Calu3 (cell line): ENCODE data around the gene MYEOV. TPM values are rescaled to one million over a fixed set of nuclear protein-coding genes. Genes with fewer than 3 reads are reported as not detected.
A peak's percentile ranks its signal among the peaks of the same experiment; 100 is the strongest.

Experiments
- BruUV-seq: library from RNA; stranded (reverse); fragments of 400-500 nt; replicated peaks from 2 replicates; lab custom pipeline; 2021; lab: Mats Ljungman, UMichigan
- CTCF ChIA-PET: fragments of 300-600 bp; sonication (Branson Sonifier 250); formaldehyde crosslinking; loops from one replicate; lab custom pipeline; 2022; ENCODE audit warnings: antibody characterized with exemption; lab: Charles Lee
- DNase-seq: peaks from one replicate; pipeline ENCODE4 v3.0.0; 2022
- H3K27ac Mint-ChIP-seq: one replicate; pipeline ENCODE4 v1.8.0; 2022; ENCODE audit warnings: mixed read lengths; ENCODE audit not compliant: unreplicated experiment
- H3K27me3 Mint-ChIP-seq: one replicate; pipeline ENCODE4 v1.8.0; 2022; ENCODE audit warnings: mixed read lengths; ENCODE audit not compliant: unreplicated experiment
- H3K36me3 Mint-ChIP-seq: one replicate; pipeline ENCODE4 v1.8.0; 2022; ENCODE audit warnings: mild to moderate bottlenecking, moderate library complexity, mixed read lengths; ENCODE audit not compliant: insufficient read depth, unreplicated experiment
- H3K4me1 Mint-ChIP-seq: one replicate; pipeline ENCODE4 v1.8.0; 2022; ENCODE audit warnings: mild to moderate bottlenecking, low read depth, mixed read lengths; ENCODE audit not compliant: unreplicated experiment
- H3K4me3 Mint-ChIP-seq: one replicate; pipeline ENCODE4 v1.8.0; 2022; ENCODE audit warnings: mild to moderate bottlenecking, low read depth, moderate library complexity, mixed read lengths; ENCODE audit not compliant: unreplicated experiment
- H3K9me3 Mint-ChIP-seq: one replicate; pipeline ENCODE4 v1.8.0; 2022; ENCODE audit warnings: low read depth, mixed read lengths; ENCODE audit not compliant: unreplicated experiment
- intact Hi-C: fragments of 100-400 bp; cut with micrococcal nuclease; formaldehyde crosslinking; loops from one replicate; pipeline ENCODE4 v1.10.0; 2022; ENCODE audit not compliant: unreplicated experiment
- total RNA-seq: library from RNA; stranded (reverse); gene quantifications from 2 replicates; pipeline ENCODE4 v1.2.3, GENCODE V29; 2022
- TF ChIP-seq, protein P1 (sequence below): fragments of 200-600 bp; IDR thresholded peaks from one replicate; pipeline ENCODE4 v1.8.0; 2022; ENCODE audit warnings: antibody characterized with exemption; ENCODE audit not compliant: unreplicated experiment

MYEOV gene
- total RNA-seq, 1 experiment from 2014 or later = 79.9 TPM

DNA sequence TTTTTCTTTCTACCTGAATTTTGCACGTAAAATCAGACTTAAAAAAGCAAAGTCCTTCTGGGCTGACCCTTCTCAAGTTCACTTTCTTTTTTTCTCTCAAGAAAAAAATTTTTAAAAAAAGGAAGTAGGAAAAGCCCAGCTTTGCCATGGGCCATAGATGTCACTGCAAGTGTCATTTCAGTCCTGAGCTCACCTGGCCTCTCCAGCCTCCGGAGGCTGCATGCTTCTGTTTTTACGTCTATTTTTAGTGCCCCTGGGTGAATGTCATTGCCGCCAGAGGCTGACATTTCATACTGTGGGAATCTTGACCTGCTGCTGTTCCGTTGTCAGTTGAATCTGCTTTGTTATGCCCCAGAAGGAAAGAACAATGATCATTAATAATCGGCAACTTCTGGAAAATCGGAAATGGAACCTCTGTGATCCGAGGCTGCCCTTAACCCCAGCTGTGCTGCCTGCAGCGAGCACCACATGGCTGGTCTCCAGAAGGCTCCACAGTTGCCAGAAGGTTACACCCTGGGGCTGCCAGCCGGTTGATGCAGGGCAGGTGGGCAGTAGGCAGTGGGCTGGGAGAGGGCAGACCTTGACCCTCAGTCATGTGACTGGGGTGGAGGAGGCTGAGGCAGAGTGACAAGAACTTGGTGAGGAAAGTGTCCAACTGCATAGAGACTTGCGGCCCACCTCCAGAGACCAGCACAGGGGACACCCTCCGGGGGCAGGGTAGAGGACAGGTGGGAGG, 16.7 kb upstream of the MYEOV start:
- TF ChIP-seq, protein P1, sequence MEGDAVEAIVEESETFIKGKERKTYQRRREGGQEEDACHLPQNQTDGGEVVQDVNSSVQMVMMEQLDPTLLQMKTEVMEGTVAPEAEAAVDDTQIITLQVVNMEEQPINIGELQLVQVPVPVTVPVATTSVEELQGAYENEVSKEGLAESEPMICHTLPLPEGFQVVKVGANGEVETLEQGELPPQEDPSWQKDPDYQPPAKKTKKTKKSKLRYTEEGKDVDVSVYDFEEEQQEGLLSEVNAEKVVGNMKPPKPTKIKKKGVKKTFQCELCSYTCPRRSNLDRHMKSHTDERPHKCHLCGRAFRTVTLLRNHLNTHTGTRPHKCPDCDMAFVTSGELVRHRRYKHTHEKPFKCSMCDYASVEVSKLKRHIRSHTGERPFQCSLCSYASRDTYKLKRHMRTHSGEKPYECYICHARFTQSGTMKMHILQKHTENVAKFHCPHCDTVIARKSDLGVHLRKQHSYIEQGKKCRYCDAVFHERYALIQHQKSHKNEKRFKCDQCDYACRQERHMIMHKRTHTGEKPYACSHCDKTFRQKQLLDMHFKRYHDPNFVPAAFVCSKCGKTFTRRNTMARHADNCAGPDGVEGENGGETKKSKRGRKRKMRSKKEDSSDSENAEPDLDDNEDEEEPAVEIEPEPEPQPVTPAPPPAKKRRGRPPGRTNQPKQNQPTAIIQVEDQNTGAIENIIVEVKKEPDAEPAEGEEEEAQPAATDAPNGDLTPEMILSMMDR = no peak
- CTCF ChIA-PET = interaction anchor here (1.0 to 1.2 kb wide), 2 partner anchors 16 to 18 kb away, joined by 4 to 5 read pairs; partner anchors contain the start of gene MYEOV
- Mint-ChIP-seq H3K36me3 (no peaks in the 10 kb centered on the region), H3K4me1 (peaks cover 34% of the 10 kb centered on the region), H3K4me3 (peak overlapping the region; percentile 24), H3K27ac (peak overlapping the region; percentile 62), H3K27me3 (no peaks in the 10 kb centered on the region), H3K9me3 (peaks cover 1% of the 10 kb centered on the region)
- intact Hi-C loops = no loop called here
- DNase-seq = no peak
- no TSS peak for BruUV-seq

DNA sequence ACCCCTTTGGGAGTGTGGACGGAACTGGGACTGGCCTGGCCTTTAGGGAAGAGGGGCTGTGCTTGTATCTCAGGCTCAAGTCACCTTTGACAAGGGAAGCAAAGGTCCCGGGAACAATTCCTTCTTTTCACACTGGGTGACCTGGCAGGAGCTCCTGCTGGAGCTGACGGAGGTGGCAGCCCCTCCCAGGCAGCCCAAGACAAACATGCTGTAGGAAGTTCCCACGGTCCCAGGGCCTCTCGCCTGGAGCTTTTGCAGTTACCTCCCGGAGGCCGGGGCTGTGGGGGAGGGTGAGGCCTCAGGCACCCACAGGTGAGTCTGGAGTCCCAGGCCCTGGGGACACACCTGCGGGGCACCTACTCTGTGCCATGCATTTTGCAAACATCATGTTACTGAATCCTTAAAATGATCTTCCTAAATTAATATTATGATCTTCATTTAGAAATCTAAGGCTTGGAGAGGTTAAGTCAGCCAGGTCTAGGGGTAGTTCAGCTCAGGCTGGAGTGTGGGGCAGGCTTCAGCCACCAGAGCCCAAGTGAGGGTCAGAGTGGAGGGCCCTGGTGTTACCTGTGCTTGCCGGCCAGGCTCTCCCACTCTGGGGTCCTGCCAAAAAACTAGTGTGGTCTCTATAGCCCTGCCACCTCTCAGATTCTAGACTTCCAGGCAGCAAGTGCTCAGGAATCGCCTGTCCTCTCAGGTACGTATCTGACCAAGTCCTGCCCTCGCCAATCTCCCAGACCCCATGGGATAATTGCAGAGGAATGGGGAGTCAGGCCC, 15.7 kb upstream of the MYEOV start:
- peak; percentile 84 for DNase-seq
- Mint-ChIP-seq H3K27me3 (no peaks in the 10 kb centered on the region), H3K4me3 (no peak overlapping the region), H3K4me1 (peaks cover 38% of the 10 kb centered on the region), H3K27ac (peak overlapping the region; percentile 62), H3K9me3 (peaks cover 1% of the 10 kb centered on the region), H3K36me3 (no peaks in the 10 kb centered on the region)
- BruUV-seq = no TSS peak
- TF ChIP-seq, protein P1 = no peak
- intact Hi-C loops = no loop called here
- CTCF ChIA-PET = interaction anchor here (0.6 to 1.2 kb wide), 8 partner anchors 10 to 361 kb away, joined by 3 to 5 read pairs (median 4); partner anchors contain the start of gene MYEOV

DNA sequence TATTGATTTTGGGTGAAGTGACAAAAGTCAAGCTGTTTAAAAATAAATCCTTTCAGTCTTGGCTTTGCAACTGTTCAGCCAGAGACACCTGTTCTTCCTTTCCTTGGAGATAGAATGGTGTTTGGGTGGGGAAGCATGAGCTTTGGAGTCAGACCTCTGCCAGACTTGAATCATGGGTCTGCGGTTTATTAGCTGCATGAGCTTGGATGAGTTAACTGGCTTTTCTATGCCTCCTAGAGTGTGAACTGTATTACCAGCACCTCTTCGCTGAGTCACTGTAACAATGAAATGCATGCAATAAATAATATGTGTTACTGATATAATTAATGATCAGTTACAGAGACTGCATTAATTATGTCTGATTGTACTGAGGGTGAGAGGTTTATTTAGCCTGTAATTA, 13.5 kb upstream of the MYEOV start:
- no peak overlapping the region for H3K4me3 Mint-ChIP-seq
- H3K4me1 Mint-ChIP-seq = peaks cover 24% of the 10 kb centered on the region
- H3K36me3 Mint-ChIP-seq = peaks cover 7% of the 10 kb centered on the region
- BruUV-seq = no TSS peak
- H3K27me3 Mint-ChIP-seq = no peaks in the 10 kb centered on the region
- intact Hi-C loops = no loop called here
- no peak overlapping the region for H3K27ac Mint-ChIP-seq
- peak; percentile 36 for DNase-seq
- TF ChIP-seq, protein P1 = no peak
- CTCF ChIA-PET = interaction anchor here (0.9 to 2.4 kb wide), 3 partner anchors 17 to 179 kb away, joined by 9 to 12 read pairs (median 9); no protein-coding TSS in a partner anchor
- H3K9me3 Mint-ChIP-seq = peaks cover 3% of the 10 kb centered on the region

DNA sequence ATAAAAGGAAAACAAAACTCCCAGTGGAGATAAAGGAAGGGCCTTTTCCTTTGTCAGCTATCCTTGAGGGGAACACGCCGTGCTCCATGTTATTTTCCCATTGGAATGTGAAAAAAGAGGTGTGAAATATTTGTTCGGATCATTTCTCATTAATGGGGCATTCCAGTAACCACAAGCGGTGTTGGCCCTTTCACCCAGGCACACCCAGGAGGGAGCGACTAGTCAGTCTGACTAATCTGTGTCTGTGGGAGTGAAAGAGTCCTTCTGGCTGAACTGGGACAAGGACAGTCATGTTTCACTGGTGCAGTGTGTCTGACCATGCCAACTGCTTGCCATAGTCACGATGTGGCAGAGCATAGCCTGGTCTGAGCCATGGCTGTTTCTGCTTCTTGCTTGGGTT, 13.0 kb upstream of the MYEOV start:
- Mint-ChIP-seq H3K4me3 (no peak overlapping the region), H3K27ac (no peak overlapping the region), H3K27me3 (no peaks in the 10 kb centered on the region), H3K4me1 (peaks cover 20% of the 10 kb centered on the region), H3K36me3 (peaks cover 7% of the 10 kb centered on the region), H3K9me3 (peaks cover 3% of the 10 kb centered on the region)
- DNase-seq = peak; percentile 79
- TF ChIP-seq, protein P1 = no peak
- intact Hi-C loops = no loop called here
- CTCF ChIA-PET = interaction anchor here (0.6 to 2.4 kb wide), 4 partner anchors 17 to 180 kb away, joined by 3 to 12 read pairs (median 9); no protein-coding TSS in a partner anchor
- BruUV-seq = no TSS peak
